Measurements from ENCODE around the gene LYRM7.
"Not testable (repeated sequence)": the region's sequence is repeated elsewhere in the genome, so short reads cannot be mapped to it uniquely, and the experiment has no call there.

LYRM7 gene

GRCh38 chr5:131252824-131253171 is 82.1 kb downstream of the LYRM7 start:
- H3K36me3 ChIP-seq (replicated peaks; ENCODE audit: insufficient read depth, low read length), result no peaks in the 10 kb centered on the region
- no peaks in the 10 kb centered on the region for H3K9me2 ChIP-seq (replicated peaks; ENCODE audit: insufficient read depth, low read length)
- peaks cover 17% of the 10 kb centered on the region for H3F3A ChIP-seq (ENCODE audit: insufficient read depth, low read length)
- H3K27ac ChIP-seq (ENCODE audit: low read length), result peak overlapping the region; percentile 85
- H3K4me2 ChIP-seq (ENCODE audit: low read depth, low read length), result peak overlapping the region; percentile 68
- peak overlapping the region; percentile 71; the same call in 1 of the 2 replicates for H2AFZ ChIP-seq (ENCODE audit: low read length)
- peak overlapping the region; percentile 46 for H3K4me3 ChIP-seq (ENCODE audit: low read length)
- peak; percentile 95 for DNase-seq
- no peaks in the 10 kb centered on the region for H4K20me1 ChIP-seq (ENCODE audit: insufficient read depth, low read length)
- H3K27me3 ChIP-seq (replicated peaks; ENCODE audit: insufficient read depth, low read length), result no peaks in the 10 kb centered on the region
- 0 out of 2 replicates have a peak, but pooled peaks cover 6% of the 10 kb centered on the region for H3K79me2 ChIP-seq (ENCODE audit: low read length)
- H3K9ac ChIP-seq (ENCODE audit: low read length), result peak overlapping the region; percentile 50; the same call in 1 of the 2 replicates
- TF ChIP-seq CTCF (IDR thresholded peaks at IDR 0.05; ENCODE audit: low read length) (no peak), EZH2 (optimal IDR thresholded peaks at IDR 0.05; ENCODE audit: low read depth, low read length) (no peak), EZH2phosphoT487 (IDR thresholded peaks at IDR 0.05; ENCODE audit: low read length) (no peak)
- H3K9me3 ChIP-seq (replicated peaks; ENCODE audit: insufficient read depth, low read length), result no peaks in the 10 kb centered on the region
- H3K4me1 ChIP-seq (ENCODE audit: low read length), result peaks cover 31% of the 10 kb centered on the region

- peak overlapping the region; percentile 85; the same call in 1 of the 2 replicates for H3K27ac ChIP-seq (ENCODE audit: low read length)
- peaks cover 17% of the 10 kb centered on the region for H3F3A ChIP-seq (ENCODE audit: insufficient read depth, low read length)
- H3K4me1 ChIP-seq (ENCODE audit: low read length), result peaks cover 43% of the 10 kb centered on the region
- H2AFZ ChIP-seq (ENCODE audit: low read length); H3K9me2 ChIP-seq (replicated peaks; ENCODE audit: insufficient read depth, low read length); H3K9ac ChIP-seq (ENCODE audit: low read length); H3K4me3 ChIP-seq (ENCODE audit: low read length); H3K9me3 ChIP-seq (replicated peaks; ENCODE audit: insufficient read depth, low read length); H3K27me3 ChIP-seq (replicated peaks; ENCODE audit: insufficient read depth, low read length); H3K79me2 ChIP-seq (ENCODE audit: low read length); H4K20me1 ChIP-seq (ENCODE audit: insufficient read depth, low read length); DNase-seq; H3K36me3 ChIP-seq (replicated peaks; ENCODE audit: insufficient read depth, low read length): not testable (repeated sequence)
- peak overlapping the region; percentile 30; the same call in 1 of the 2 replicates for H3K4me2 ChIP-seq (ENCODE audit: low read depth, low read length)
These were observed 83.3 kb downstream of the LYRM7 start for GRCh38 chr5:131254025-131254424.

GRCh38 chr5:131254741-131255140 is 84.0 kb downstream of the LYRM7 start:
- Histone ChIP-seq H3K4me2 (ENCODE audit: low read depth, low read length) (no peak overlapping the region), H3K4me1 (ENCODE audit: low read length) (peaks cover 45% of the 10 kb centered on the region), H3K27me3 (replicated peaks; ENCODE audit: insufficient read depth, low read length) (no peaks in the 10 kb centered on the region), H3K9me2 (replicated peaks; ENCODE audit: insufficient read depth, low read length) (no peaks in the 10 kb centered on the region), H3K36me3 (replicated peaks; ENCODE audit: insufficient read depth, low read length) (no peaks in the 10 kb centered on the region), H2AFZ (ENCODE audit: low read length) (no peak overlapping the region), H3K27ac (ENCODE audit: low read length) (no peak overlapping the region), H3F3A (ENCODE audit: insufficient read depth, low read length) (peaks cover 17% of the 10 kb centered on the region), H3K9ac (ENCODE audit: low read length) (no peak overlapping the region), H4K20me1 (ENCODE audit: insufficient read depth, low read length) (no peaks in the 10 kb centered on the region), H3K4me3 (ENCODE audit: low read length) (no peak overlapping the region), H3K9me3 (replicated peaks; ENCODE audit: insufficient read depth, low read length) (no peaks in the 10 kb centered on the region), H3K79me2 (ENCODE audit: low read length) (0 out of 2 replicates have a peak, but pooled peaks cover 6% of the 10 kb centered on the region)
- DNase-seq, result no peak
- no peak for TF ChIP-seq EZH2 (optimal IDR thresholded peaks at IDR 0.05; ENCODE audit: low read depth, low read length)
- TF ChIP-seq CTCF (IDR thresholded peaks at IDR 0.05; ENCODE audit: low read length), result no peak
- TF ChIP-seq EZH2phosphoT487 (IDR thresholded peaks at IDR 0.05; ENCODE audit: low read length), result no peak

Measured in MM.1S (cell line).